HG03565 (cell line): ENCODE results near the gene ALG2.
"Not testable (repeated sequence)": the region's sequence is repeated elsewhere in the genome, so short reads cannot be mapped to it uniquely, and the experiment has no call there.

Source experiments
- ATAC-seq: cut with Tn5 transposase; IDR thresholded peaks from one replicate; pipeline ENCODE4 v1.9.1; 2021; ENCODE audit warnings: mild to moderate bottlenecking, moderate library complexity; ENCODE audit not compliant: unreplicated experiment

Gene ALG2

GRCh38 chr9:99238331-99238730, 16.6 kb upstream of the ALG2 start:
- ATAC-seq: no peak

- ATAC-seq: not testable (repeated sequence)
Measured at GRCh38 chr9:99237849-99238248, 16.1 kb upstream of the ALG2 start.

GRCh38 chr9:99237356-99237755, 15.6 kb upstream of the ALG2 start:
- no peak for ATAC-seq

GRCh38 chr9:99235926-99236634, 14.3 kb upstream of the ALG2 start:
- ATAC-seq: peak; percentile 90

GRCh38 chr9:99235069-99235468, 13.3 kb upstream of the ALG2 start:
- ATAC-seq: no peak

GRCh38 chr9:99234618-99235017, 12.9 kb upstream of the ALG2 start:
- ATAC-seq: no peak

- no peak for ATAC-seq
Measured at GRCh38 chr9:99231711-99232110, 10.0 kb upstream of the ALG2 start.

GRCh38 chr9:99230206-99230605, 8.5 kb upstream of the ALG2 start:
- ATAC-seq: no peak

- ATAC-seq: no peak
Measured at GRCh38 chr9:99226054-99226453, 4.3 kb upstream of the ALG2 start.

- ATAC-seq: no peak
Measured at GRCh38 chr9:99224445-99224844, 2.7 kb upstream of the ALG2 start.

GRCh38 chr9:99222416-99223270, 901 bp upstream of the ALG2 start:
- peak; percentile 17 for ATAC-seq

- ATAC-seq: no peak
Measured at GRCh38 chr9:99221266-99221620, 499 bp downstream of the ALG2 start.

GRCh38 chr9:99220011-99220410, 1.7 kb downstream of the ALG2 start:
- no peak for ATAC-seq

GRCh38 chr9:99216073-99216472, 5.7 kb downstream of the ALG2 start:
- ATAC-seq: no peak

- no peak for ATAC-seq
Measured at GRCh38 chr9:99213197-99213596, 8.5 kb downstream of the ALG2 start.

GRCh38 chr9:99211746-99212145, 10.0 kb downstream of the ALG2 start:
- ATAC-seq: no peak

GRCh38 chr9:99210572-99210971, 11.2 kb downstream of the ALG2 start:
- ATAC-seq: no peak

GRCh38 chr9:99201603-99202002, 20.1 kb downstream of the ALG2 start:
- ATAC-seq: no peak

- ATAC-seq: no peak
Measured at GRCh38 chr9:99199938-99200539, 21.7 kb downstream of the ALG2 start.

GRCh38 chr9:99197987-99198386, 23.8 kb downstream of the ALG2 start:
- ATAC-seq: no peak

GRCh38 chr9:99197124-99197630, 24.6 kb downstream of the ALG2 start:
- ATAC-seq: no peak

- ATAC-seq: not testable (repeated sequence)
Measured at GRCh38 chr9:99196484-99196883, 25.3 kb downstream of the ALG2 start.
